ENCODE measurements around the gene FNDC3B.

FNDC3B gene

DNA sequence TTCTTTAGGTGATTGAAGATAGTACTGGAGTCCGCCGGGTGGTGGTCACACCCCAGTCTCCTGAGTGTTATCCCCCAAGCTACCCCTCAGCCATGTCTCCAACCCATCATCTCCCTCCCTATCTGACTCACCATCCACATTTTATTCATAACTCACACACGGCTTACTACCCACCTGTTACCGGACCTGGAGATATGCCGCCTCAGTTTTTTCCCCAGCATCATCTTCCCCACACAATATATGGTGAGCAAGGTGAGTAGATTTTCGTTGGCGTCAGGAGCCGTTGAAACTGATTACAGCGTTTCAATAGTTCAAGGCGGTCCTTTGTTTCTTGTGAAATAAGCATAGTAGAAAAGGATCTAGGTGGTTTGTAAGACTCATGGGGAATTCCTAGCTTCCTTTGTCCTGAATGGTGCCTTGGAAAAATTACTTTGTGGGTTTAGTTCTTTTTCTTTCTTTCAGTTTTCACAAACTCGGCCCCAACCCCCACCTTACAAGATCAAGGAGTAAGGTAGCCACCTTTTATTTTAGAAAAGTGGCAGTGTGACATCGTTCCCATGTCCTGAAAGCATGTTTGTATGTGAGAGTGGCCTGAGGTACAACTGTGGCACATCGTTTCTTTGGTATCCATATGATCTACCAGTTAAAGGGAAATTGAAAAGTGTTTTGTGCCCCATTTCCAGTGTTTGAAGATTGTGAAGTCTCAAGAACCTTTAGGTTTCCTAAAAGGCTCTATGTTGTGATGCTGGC lies 208.3 kb downstream of the FNDC3B start:
- TF ChIP-seq ZNF274 (IDR thresholded peaks at IDR 0.05; ENCODE audit: low read length): no peak
- TF ChIP-seq ZNF274 (tag by site-specific recombination; IDR thresholded peaks at IDR 0.05; ENCODE audit: borderline replicate concordance): no peak
- POLR2A ChIA-PET: no interaction called here
- no peak overlapping the region for H3K27ac ChIP-seq (ENCODE audit: extremely low read depth, low read depth, low read length)
- no peak overlapping the region for H3K4me3 ChIP-seq (ENCODE audit: low read depth, low read length)
- H3K4me1 ChIP-seq (ENCODE audit: control insufficient read depth, insufficient read depth, low read length): no peaks in the 10 kb centered on the region
- H3K9me3 ChIP-seq (ENCODE audit: control insufficient read depth, insufficient read depth, low read depth, low read length): no peaks in the 10 kb centered on the region
- CTCF ChIA-PET: no interaction called here
- peaks cover 0 to 19% of the 10 kb centered on the region in 2 experiments; a peak in 1 of 3 replicates for H3K36me3 ChIP-seq (ENCODE audit: control insufficient read depth in 2 of 2, insufficient read depth in 1 of 2, low read length in 2 of 2)

DNA sequence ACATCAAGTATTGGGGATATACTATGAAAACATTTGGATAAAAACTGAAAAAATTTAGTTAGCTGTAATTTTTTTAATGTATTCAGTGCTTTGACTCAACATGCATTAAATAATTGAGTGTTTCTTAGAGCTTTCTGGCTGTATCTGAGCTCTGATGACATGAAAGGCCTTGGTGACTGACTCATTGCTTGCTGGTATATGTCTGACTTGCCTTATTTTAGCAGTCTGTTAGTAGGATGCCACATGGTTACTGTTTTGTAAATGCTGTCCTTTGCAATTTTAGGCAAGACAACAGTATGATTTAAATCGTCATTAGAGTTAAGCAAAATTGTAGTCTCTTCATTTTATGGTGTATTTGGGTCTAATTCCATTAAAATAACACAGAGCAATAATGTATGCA lies 209.7 kb downstream of the FNDC3B start:
- POLR2A ChIA-PET: no interaction called here
- H3K9me3 ChIP-seq (ENCODE audit: control insufficient read depth, insufficient read depth, low read depth, low read length): no peaks in the 10 kb centered on the region

More for the DNA sequence above, 209.7 kb downstream of the FNDC3B start:
- no peaks in the 10 kb centered on the region for H3K4me1 ChIP-seq (ENCODE audit: control insufficient read depth, insufficient read depth, low read length)
- H3K36me3 ChIP-seq (ENCODE audit: control insufficient read depth in 2 of 2, insufficient read depth in 1 of 2, low read length in 2 of 2): peaks cover 0 to 23% of the 10 kb centered on the region in 2 experiments; a peak in 1 of 3 replicates
- H3K27ac ChIP-seq (ENCODE audit: extremely low read depth, low read depth, low read length): no peak overlapping the region
- CTCF ChIA-PET: no interaction called here
- H3K4me3 ChIP-seq (ENCODE audit: low read depth, low read length): no peak overlapping the region
- TF ChIP-seq ZNF140 (tag by site-specific recombination; IDR thresholded peaks at IDR 0.05) (no peak), ZNF530 (tag by site-specific recombination; IDR thresholded peaks at IDR 0.05; ENCODE audit: low read depth) (no peak), ZFP41 (tag by site-specific recombination; IDR thresholded peaks at IDR 0.05; ENCODE audit: borderline replicate concordance) (no peak), ZNF292 (tag by site-specific recombination; IDR thresholded peaks at IDR 0.05; ENCODE audit: borderline replicate concordance, low read depth) (no peak), ZNF48 (tag by site-specific recombination; IDR thresholded peaks at IDR 0.05) (no peak), IKZF3 (tag by site-specific recombination; IDR thresholded peaks at IDR 0.05) (no peak), ZNF600 (tag by site-specific recombination; IDR thresholded peaks at IDR 0.05) (no peak), TRIM28 (IDR thresholded peaks at IDR 0.05; ENCODE audit: borderline replicate concordance, low read length) (no peak), HOXC10 (CRISPR knock-in tag; IDR thresholded peaks at IDR 0.05) (no peak), ZNF221 (tag by site-specific recombination; IDR thresholded peaks at IDR 0.05; ENCODE audit: borderline replicate concordance) (no peak), EGR2 (tag by site-specific recombination; IDR thresholded peaks at IDR 0.05; ENCODE audit: low read depth) (no peak), ZNF2 (tag by site-specific recombination; IDR thresholded peaks at IDR 0.05) (no peak), ZNF223 (tag by site-specific recombination; IDR thresholded peaks at IDR 0.05) (no peak), ZFHX2 (tag by site-specific recombination; conservative IDR thresholded peaks at IDR 0.05) (no peak)
- TF ChIP-seq, protein P1, sequence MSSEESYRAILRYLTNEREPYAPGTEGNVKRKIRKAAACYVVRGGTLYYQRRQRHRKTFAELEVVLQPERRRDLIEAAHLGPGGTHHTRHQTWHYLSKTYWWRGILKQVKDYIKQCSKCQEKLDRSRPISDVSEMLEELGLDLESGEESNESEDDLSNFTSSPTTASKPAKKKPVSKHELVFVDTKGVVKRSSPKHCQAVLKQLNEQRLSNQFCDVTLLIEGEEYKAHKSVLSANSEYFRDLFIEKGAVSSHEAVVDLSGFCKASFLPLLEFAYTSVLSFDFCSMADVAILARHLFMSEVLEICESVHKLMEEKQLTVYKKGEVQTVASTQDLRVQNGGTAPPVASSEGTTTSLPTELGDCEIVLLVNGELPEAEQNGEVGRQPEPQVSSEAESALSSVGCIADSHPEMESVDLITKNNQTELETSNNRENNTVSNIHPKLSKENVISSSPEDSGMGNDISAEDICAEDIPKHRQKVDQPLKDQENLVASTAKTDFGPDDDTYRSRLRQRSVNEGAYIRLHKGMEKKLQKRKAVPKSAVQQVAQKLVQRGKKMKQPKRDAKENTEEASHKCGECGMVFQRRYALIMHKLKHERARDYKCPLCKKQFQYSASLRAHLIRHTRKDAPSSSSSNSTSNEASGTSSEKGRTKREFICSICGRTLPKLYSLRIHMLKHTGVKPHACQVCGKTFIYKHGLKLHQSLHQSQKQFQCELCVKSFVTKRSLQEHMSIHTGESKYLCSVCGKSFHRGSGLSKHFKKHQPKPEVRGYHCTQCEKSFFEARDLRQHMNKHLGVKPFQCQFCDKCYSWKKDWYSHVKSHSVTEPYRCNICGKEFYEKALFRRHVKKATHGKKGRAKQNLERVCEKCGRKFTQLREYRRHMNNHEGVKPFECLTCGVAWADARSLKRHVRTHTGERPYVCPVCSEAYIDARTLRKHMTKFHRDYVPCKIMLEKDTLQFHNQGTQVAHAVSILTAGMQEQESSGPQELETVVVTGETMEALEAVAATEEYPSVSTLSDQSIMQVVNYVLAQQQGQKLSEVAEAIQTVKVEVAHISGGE (tag by site-specific recombination; conservative IDR thresholded peaks at IDR 0.05; ENCODE audit: low read depth): no peak
- TF ChIP-seq, protein P2, sequence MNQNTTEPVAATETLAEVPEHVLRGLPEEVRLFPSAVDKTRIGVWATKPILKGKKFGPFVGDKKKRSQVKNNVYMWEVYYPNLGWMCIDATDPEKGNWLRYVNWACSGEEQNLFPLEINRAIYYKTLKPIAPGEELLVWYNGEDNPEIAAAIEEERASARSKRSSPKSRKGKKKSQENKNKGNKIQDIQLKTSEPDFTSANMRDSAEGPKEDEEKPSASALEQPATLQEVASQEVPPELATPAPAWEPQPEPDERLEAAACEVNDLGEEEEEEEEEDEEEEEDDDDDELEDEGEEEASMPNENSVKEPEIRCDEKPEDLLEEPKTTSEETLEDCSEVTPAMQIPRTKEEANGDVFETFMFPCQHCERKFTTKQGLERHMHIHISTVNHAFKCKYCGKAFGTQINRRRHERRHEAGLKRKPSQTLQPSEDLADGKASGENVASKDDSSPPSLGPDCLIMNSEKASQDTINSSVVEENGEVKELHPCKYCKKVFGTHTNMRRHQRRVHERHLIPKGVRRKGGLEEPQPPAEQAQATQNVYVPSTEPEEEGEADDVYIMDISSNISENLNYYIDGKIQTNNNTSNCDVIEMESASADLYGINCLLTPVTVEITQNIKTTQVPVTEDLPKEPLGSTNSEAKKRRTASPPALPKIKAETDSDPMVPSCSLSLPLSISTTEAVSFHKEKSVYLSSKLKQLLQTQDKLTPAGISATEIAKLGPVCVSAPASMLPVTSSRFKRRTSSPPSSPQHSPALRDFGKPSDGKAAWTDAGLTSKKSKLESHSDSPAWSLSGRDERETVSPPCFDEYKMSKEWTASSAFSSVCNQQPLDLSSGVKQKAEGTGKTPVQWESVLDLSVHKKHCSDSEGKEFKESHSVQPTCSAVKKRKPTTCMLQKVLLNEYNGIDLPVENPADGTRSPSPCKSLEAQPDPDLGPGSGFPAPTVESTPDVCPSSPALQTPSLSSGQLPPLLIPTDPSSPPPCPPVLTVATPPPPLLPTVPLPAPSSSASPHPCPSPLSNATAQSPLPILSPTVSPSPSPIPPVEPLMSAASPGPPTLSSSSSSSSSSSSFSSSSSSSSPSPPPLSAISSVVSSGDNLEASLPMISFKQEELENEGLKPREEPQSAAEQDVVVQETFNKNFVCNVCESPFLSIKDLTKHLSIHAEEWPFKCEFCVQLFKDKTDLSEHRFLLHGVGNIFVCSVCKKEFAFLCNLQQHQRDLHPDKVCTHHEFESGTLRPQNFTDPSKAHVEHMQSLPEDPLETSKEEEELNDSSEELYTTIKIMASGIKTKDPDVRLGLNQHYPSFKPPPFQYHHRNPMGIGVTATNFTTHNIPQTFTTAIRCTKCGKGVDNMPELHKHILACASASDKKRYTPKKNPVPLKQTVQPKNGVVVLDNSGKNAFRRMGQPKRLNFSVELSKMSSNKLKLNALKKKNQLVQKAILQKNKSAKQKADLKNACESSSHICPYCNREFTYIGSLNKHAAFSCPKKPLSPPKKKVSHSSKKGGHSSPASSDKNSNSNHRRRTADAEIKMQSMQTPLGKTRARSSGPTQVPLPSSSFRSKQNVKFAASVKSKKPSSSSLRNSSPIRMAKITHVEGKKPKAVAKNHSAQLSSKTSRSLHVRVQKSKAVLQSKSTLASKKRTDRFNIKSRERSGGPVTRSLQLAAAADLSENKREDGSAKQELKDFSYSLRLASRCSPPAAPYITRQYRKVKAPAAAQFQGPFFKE (tag by site-specific recombination; IDR thresholded peaks at IDR 0.05; ENCODE audit: borderline replicate concordance): no peak
